Measurements from ENCODE around the gene SHCBP1L. TPM values are rescaled to one million over a fixed set of nuclear protein-coding genes. Genes with fewer than 3 reads are reported as not detected.

The SHCBP1L gene
- total and polyA plus RNA-seq, 7 donors, result not detected

DNA sequence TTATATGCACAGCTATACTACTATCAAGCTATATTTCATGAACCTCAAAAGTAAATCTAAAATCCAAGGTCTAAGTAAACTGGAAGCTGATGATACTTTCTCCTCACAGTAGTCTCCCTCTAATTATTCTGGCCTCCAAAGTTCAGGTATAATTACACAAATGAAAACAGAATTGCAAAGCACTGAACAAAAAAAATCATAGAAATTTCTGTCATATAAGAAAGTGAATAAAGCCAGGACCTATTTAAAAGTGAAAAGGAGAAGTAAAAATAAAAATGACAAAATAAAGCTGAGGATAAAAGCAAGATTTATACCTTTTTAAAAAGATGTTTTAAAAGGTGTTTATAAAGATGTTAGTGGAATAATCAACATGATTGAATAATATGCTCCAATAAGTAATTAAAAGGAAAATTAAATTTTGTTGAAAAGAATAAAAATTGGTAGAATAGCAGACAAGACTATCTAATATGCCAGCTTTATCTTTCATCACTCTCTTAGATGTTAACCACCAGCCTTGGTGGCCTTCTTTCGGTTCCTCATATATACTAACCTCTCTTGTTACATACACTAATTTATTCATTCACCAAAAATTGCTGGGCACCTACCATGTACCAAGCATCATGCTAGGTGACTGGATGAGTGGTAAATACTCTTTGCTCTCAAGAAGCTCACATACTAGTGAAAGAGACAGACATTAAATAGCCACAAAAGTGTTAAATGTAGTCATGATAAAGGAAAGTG, 25.1 kb downstream of the SHCBP1L start:
- no peak for DNase-seq
- Histone ChIP-seq H3K27ac (no peak overlapping the region), H3K27me3 (no peaks in the 10 kb centered on the region), H3K4me1 (no peaks in the 10 kb centered on the region), H3K4me3 (no peak overlapping the region), H3K9me3 (no peaks in the 10 kb centered on the region), H3K36me3 (no peaks in the 10 kb centered on the region)
- TF ChIP-seq POLR2AphosphoS5 (IDR thresholded peaks at IDR 0.05), result no peak
- no peak for TF ChIP-seq EP300 (IDR thresholded peaks at IDR 0.05)
- no peak for TF ChIP-seq POLR2A (IDR thresholded peaks at IDR 0.05)
- TF ChIP-seq, protein P1, sequence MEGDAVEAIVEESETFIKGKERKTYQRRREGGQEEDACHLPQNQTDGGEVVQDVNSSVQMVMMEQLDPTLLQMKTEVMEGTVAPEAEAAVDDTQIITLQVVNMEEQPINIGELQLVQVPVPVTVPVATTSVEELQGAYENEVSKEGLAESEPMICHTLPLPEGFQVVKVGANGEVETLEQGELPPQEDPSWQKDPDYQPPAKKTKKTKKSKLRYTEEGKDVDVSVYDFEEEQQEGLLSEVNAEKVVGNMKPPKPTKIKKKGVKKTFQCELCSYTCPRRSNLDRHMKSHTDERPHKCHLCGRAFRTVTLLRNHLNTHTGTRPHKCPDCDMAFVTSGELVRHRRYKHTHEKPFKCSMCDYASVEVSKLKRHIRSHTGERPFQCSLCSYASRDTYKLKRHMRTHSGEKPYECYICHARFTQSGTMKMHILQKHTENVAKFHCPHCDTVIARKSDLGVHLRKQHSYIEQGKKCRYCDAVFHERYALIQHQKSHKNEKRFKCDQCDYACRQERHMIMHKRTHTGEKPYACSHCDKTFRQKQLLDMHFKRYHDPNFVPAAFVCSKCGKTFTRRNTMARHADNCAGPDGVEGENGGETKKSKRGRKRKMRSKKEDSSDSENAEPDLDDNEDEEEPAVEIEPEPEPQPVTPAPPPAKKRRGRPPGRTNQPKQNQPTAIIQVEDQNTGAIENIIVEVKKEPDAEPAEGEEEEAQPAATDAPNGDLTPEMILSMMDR (IDR thresholded peaks at IDR 0.05), result no peak
- WGBS, 2 donors, result 82 to 90% methylated on average over 1 of the region's 1 CpG
- intact Hi-C loops (cut with DNase I), result no loop called here

DNA sequence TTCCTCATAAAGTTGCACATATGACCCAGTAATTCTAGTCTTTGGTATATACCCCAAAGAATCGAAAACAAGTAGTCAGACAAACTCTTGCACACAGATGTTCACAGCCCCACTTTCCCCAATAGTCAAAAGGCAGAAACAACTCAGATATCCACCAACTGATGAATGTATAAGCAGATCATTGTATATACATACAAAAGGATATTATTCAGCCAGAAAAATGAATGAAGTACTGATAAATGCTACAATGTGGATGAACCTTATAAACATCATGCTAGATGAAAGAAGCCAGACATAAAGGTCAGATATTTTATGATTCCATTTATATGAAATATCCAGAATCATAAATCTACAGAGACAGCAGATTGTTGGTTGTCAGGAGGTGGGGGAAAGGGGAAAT, 27.3 kb downstream of the SHCBP1L start:
- intact Hi-C loops (cut with DNase I), result no loop called here
- Histone ChIP-seq H3K36me3 (no peaks in the 10 kb centered on the region), H3K27me3 (no peaks in the 10 kb centered on the region), H3K4me1 (no peaks in the 10 kb centered on the region), H3K4me3 (no peak overlapping the region), H3K27ac (no peak overlapping the region), H3K9me3 (no peaks in the 10 kb centered on the region)
- DNase-seq, result no peak
- WGBS, 2 donors, result 69 to 84% methylated on average over 1 of the region's 1 CpG
- no peak for TF ChIP-seq EP300 (IDR thresholded peaks at IDR 0.05)
- no peak for TF ChIP-seq POLR2A (IDR thresholded peaks at IDR 0.05)
- no peak for TF ChIP-seq POLR2AphosphoS5 (IDR thresholded peaks at IDR 0.05)
- TF ChIP-seq, protein P1 (IDR thresholded peaks at IDR 0.05), result no peak

DNA sequence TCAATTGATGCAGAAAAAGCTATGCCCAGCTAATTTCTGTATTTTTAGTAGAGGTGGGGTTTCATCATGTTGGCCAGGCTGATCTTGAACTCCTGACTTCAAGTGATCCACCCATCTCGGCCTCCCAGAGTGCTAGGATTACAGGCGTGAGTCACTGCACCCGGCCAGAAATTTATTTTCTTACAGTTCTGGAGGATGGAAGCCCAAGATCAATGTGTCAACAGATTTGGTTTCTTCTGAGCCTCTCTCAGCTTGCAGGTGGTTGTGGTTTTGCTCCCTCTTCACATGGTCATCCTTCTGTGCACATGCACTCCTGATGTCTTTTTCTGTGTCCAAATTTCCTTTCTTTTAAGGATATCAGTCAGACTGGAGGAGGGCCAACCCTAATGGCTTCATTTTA, 35.6 kb downstream of the SHCBP1L start:
- Histone ChIP-seq H3K4me1 (no peaks in the 10 kb centered on the region), H3K36me3 (no peaks in the 10 kb centered on the region), H3K9me3 (peaks cover 0 to 2% (median 0%) of the 10 kb centered on the region in 4 donors), H3K27ac (no peak overlapping the region), H3K27me3 (no peaks in the 10 kb centered on the region), H3K4me3 (no peak overlapping the region)
- DNase-seq, result no peak
- intact Hi-C loops (cut with DNase I), result no loop called here
- 61 to 80% methylated on average over 3 of the region's 3 CpGs for WGBS, 2 donors
- no peak for TF ChIP-seq POLR2A (IDR thresholded peaks at IDR 0.05)
- TF ChIP-seq POLR2AphosphoS5 (IDR thresholded peaks at IDR 0.05), result no peak
- no peak for TF ChIP-seq EP300 (IDR thresholded peaks at IDR 0.05)
- TF ChIP-seq, protein P1 (IDR thresholded peaks at IDR 0.05), result no peak

DNA sequence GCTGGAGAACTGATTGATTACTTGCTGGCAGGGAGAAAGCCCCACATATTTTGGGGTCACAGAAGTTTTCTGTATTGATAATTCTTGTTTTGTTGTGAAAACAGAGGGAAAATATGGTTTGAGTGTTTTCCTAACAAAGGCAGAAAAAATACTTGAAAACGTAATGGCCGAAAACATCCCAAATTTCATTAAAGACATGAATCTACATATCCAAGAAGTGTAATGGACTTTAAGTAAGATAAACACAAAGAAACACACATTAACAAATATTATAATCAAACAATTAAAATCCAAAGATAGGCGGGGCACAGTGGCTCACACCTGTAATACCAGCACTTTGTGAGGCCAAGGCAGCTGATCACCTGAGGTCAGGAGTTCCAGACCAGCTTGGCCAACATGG, 39.6 kb downstream of the SHCBP1L start:
- no peaks in the 10 kb centered on the region for H3K27me3 ChIP-seq
- no peak for DNase-seq
- no peaks in the 10 kb centered on the region for H3K9me3 ChIP-seq
- TF ChIP-seq POLR2A (IDR thresholded peaks at IDR 0.05), result no peak
- TF ChIP-seq EP300 (IDR thresholded peaks at IDR 0.05), result no peak
- no peak for TF ChIP-seq POLR2AphosphoS5 (IDR thresholded peaks at IDR 0.05)
- TF ChIP-seq, protein P1 (IDR thresholded peaks at IDR 0.05), result no peak
- no peak overlapping the region for H3K27ac ChIP-seq
- no peaks in the 10 kb centered on the region for H3K4me1 ChIP-seq
- no peak overlapping the region for H3K4me3 ChIP-seq
- intact Hi-C loops (cut with DNase I), result no loop called here
- 96 to 98% methylated on average over 3 of the region's 3 CpGs for WGBS, 2 donors
- no peaks in the 10 kb centered on the region for H3K36me3 ChIP-seq

DNA sequence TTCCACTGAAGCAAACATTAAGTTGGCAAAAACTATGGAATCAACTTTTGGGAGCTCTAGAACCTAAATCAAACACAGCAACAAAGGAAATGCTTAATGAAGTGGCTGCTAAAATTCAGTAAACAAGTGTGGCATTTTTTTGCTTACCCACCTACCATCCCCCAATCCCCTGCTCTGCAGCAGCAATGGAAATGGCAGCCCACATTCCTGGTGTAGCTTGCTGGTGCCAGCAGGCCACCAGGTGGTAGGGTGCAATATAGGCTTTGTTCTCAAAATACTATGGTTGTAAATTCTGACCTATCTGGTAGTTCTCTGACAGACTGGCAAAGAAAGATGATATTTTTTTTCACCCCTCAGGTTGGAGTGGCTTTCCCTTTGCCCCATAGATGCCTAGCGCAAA, 42.8 kb downstream of the SHCBP1L start:
- 95 to 100% methylated on average over 1 of the region's 1 CpG for WGBS, 2 donors
- H3K4me1 ChIP-seq, result no peaks in the 10 kb centered on the region
- intact Hi-C loops (cut with DNase I), result no loop called here
- H3K4me3 ChIP-seq, result no peak overlapping the region
- H3K9me3 ChIP-seq, result no peaks in the 10 kb centered on the region
- no peaks in the 10 kb centered on the region for H3K27me3 ChIP-seq
- DNase-seq, result no peak
- no peak for TF ChIP-seq EP300 (IDR thresholded peaks at IDR 0.05)
- no peak overlapping the region for H3K27ac ChIP-seq
- H3K36me3 ChIP-seq, result no peaks in the 10 kb centered on the region

All from sigmoid colon (tissue), 7 donors.